Superior temporal gyrus (tissue), 1 donor: ENCODE measurements around the gene MAML3.

Experiments
- DNase-seq: peaks from one replicate; pipeline ENCODE4 v3.0.0-alpha.2; 2016; ENCODE audit errors: extremely low spot score

MAML3 gene

DNA sequence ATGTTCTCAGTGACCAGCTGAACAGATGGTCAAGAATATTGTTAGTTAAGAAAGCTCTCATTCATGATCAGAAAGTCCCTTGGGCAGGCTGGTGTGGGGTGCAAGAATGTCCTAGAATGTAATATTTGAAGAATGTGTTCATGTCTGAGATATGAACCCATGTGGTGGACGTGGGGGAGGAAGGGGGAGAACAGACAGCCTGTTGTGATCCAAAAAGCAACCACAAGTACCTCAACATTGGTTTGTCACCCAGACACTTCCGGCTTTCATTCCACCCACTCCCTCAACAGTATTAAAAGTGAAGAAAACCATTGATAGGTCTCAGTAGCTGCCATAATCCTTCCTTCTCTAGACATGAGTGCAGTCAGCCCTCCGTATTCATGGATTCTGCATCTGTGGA is 82.2 kb downstream of the MAML3 start:
- no peak for DNase-seq

DNA sequence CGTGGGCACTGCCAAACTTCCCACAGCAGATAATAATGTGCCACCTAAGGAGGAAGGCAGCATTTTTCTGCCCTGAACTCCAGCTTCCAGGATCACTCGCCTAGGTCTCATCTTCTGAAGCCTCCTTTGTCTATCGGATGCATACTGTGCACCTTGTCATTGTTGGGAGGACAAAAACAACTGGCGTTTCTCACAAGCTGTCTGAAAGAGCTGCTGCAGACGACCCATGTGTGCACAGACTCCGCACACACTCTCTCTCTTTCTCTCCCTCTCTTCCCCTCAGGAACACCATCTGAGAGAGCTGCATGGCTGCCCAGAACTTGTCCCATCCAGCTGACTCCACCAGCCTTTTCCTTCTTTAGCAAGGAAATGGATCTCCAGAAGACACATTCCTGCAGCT is 83.0 kb downstream of the MAML3 start:
- DNase-seq, result no peak

DNA sequence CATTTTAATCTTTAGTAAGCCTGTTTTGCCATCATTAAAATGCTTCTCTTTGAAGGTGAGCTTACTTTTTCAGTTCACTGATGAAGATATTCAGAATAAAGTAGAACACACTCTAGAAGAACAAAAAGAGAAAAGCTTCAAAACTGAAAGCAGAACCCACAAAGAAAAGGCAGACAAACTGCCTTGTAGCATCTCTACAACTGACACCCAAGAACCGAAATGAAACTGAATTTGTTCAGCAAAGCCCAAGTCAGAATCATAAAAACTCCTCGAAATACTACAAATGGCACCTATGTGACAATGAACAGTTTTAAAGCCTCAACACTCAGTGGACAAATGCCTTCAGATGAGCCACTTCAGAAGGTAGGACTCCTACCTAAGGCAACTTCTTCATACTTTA is 83.6 kb downstream of the MAML3 start:
- DNase-seq, result no peak

DNA sequence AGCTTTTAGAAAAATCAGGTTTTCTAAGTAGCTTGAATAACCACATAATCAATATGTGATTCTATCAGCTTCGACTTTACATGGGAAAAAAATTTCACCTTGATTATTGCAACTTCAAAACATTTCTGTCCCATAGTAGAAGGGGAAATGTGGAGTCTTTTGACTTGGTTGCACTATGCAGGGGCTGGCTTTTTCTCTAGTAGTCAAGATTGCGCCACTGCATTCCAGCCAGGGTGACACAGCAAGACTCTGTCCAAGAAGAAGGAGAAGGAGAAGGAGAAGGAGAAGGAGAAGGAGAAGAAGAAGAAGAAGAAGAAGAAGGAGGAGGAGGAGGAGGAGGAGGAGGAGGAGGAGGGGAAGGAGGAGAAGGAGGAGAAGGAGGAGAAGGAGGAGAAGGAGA is 84.9 kb downstream of the MAML3 start:
- no peak for DNase-seq

DNA sequence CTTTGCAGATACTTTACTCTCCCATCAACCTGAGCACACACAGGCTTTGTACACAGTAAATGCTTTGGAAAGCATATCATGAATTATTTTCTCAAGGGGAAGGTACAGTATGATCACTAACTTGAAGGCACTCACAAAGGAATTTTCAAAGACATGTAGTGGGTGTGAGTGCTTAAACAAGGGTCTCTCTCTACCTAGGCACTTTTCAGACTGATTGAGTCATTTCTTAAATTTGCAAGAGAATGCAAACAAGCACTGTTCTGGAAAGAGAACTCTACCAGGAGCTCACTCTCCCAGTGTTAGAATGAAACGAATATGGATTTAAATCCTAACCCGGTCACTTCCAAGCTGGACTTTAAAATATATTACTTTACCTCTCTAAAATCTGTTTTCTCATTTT is 85.7 kb downstream of the MAML3 start:
- DNase-seq, result no peak

DNA sequence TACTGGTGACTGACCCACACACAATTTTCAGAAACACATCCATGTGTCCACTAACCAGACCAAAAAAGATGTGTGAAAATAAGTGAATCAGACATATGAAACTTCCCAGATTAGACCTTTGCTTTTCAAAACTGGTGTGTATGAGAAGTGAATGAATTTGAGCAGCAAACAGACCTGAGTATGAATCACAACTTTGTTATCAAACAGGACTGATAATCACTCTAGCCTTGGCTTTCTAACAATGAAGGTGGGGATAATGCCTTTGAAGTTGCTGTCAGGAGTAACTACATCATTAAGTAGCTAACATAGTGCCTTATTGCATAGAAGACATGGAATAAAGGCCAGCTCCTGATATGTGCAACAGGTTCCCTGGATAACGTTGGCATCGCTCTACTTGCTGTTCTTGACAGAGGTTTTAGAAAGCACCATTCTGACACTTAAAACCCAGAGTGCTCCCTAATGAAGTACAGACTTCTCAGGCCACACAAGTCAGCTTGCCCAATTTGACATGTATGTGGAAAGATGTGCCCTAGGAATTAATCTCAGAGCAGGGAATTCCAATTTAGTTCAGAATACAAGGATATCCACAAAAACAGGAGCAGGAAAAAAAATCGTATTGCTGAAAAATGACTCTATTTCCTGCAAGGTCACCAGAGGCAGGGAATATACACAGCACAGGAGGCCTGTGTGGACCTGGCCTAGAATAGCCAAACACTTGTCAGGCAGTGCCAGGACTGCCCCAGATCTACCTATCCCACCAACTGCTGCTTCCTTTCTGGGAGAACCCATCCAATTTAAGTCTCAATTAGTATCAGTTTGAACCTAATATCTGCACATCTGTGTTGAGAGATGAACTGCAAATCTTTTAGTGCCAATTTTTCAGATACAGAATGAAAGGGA is 87.7 kb downstream of the MAML3 start:
- DNase-seq, result no peak

DNA sequence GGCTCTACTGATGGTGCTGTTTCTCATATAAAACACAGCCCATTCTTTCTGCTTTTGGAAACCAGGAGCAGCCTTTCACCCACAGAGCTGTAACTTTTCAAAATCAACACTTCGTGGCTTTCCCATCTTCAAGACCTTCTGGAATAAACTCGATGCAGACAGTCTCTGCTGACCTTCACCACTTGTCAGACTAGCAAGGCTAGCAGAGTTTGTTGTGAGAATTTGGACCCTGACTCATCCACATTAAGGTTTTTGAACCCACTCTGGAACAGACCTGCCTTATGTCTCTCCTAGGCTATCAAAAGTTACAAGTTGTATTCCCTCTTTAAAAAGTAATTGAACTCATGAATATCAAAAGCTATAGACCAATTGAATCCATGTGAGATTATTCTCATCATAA is 88.6 kb downstream of the MAML3 start:
- no peak for DNase-seq

DNA sequence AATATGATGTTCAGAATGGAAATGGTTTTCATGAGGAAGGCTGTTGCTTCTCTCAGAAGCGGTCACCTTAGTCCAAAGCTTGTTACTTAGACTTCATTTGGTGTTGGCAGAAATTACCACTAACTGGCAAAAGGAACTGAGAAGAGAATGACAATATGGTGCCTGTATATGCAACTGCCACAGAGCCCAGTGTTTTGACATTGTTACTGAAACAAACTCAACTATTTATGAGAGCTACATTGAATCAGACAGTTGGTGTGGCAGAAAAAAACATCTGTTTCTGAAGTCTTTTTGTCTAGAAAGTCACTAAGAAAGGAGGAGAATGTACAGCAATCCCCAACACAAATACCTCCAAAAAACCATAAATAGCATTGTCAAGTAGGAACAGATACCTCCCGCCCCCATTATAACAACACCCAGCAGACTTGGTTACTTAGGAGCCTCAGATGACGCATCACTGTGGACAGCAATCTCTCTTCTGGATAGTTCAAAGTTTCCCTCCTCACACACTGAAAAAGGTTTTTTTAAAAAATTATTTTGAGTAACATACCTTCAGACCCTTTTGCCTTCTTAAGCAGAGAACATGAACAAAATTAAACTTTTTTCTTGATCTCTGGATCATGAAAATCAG is 92.2 kb downstream of the MAML3 start:
- DNase-seq, result no peak

DNA sequence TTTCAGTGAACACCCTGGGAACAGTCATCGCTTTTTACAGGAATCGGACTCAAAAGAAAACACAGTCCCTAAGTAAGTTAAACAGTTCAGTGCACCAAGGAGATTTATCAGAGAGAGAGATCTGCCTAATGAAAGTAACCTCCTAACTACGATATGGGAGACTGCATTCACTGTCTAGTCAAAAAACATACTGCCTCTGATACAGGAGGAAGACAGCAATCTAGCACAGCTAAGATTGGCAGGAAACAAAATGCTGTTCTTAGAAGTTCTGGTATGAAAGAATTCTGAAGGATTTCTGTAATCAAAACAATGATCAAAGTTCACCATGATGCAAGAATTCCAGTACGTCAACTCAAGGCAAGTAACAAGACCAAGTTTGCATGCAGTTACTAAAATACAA is 92.8 kb downstream of the MAML3 start:
- DNase-seq, result no peak

DNA sequence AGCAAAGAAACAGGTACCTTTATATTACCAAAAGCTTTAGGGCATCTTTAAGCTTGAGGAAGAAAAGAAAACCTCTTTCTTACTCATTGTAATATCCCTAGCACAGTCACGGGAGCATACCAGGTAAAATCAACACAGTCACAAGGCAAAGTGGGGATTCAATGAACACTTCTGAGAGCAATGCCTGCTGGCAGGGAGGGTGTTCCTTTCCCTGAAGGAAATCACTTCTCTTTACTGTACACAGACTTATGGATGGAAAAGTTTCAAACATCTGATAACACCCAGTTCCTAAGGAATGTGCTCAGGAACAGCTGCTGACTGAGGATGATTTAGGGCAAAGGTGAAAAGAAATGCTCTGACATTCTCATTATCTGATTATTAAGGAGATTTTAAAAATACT is 94.8 kb downstream of the MAML3 start:
- DNase-seq, result no peak

DNA sequence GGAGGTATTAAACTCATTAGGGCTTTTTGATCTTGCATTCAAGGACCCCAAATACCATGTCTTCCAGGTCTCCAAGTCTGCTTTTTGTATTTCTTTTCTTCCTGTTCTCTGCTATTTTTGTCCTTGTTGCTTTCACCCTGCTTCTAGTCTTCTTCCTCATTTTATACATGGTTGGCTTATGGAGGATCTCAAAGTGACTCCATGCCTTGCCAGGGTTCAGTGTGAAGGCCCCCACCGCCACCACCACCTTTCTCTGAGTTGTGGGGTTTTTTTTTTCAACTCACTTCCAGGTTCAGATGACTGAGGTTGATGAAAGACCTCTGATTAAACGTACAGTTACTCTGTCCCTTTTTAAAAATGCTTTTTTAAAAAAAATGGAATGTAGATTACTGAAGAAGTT is 96.3 kb downstream of the MAML3 start:
- DNase-seq, result no peak

DNA sequence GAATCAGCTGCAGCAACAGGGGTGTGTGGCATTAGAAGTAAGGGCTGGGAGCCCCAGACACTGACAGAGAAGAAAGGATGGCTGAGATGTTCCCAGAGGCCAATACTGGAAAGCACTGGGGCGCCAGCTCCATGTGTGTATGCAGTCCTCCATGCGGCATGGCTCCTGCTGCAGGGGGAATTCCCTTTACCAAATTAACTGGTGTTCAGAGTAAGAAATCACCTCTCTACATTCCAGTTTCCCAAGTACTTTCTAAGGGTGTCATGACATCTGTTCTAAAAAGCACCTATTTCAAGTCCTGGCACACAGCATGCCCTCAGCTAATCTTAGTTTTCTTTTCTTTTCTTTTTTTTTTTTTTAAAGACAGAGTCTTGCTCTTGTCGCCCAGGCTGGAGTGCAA is 98.0 kb downstream of the MAML3 start:
- DNase-seq, result no peak

DNA sequence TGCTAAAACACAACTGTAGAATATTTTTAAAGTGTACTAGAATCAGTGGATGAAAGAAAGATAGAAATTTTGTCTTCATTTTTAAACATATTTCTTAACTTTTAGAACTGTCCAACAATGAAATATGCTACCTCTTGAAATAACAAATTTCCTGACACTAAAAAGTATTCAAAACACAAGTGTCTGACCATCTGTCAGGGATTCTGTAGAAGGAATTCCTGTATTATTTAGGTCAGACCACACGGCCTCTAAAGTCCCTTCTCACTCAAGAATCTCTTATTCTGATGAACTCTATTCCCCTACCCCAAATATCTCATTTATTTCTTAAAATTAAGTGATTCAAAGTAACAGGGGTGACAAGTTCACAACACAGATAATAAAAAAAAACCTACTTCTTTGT is 99.1 kb downstream of the MAML3 start:
- no peak for DNase-seq

DNA sequence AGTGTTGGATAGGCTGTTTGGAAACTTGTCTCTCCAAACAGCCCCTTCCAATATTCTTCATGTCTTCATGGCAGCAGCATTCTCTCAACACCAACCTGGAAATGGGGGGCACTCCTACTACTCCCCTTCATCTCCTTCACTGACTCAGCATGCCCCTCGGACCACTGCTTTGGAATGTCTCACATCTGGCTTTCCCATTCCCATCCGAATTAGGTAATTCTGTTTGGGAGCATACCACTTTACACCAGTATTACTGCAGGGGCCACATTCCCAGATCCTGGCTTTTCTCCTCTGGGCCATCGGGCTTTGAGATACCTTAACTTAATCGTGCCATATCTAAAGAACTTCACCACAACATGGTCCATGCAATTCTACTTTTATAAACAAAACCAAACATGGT is 100.8 kb downstream of the MAML3 start:
- DNase-seq, result no peak

DNA sequence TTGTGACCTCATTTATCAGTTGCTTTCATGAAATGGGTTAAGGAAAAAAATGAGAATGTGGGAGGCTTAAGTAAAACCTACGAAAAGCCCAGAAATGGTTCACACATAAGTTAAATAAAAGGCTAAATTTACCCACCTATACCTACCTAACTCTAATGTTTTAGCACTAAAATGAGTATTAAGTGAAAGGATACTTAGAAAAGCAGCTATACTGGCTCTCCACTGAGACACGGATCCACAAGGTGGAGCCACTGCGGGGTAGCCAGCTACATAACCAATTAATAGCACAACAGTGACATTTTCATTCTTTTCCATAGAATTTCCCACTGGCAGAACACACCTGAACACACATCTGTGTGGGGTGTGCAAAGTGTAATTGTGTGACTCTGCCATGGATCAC is 101.9 kb downstream of the MAML3 start:
- peak; percentile 73 for DNase-seq

DNA sequence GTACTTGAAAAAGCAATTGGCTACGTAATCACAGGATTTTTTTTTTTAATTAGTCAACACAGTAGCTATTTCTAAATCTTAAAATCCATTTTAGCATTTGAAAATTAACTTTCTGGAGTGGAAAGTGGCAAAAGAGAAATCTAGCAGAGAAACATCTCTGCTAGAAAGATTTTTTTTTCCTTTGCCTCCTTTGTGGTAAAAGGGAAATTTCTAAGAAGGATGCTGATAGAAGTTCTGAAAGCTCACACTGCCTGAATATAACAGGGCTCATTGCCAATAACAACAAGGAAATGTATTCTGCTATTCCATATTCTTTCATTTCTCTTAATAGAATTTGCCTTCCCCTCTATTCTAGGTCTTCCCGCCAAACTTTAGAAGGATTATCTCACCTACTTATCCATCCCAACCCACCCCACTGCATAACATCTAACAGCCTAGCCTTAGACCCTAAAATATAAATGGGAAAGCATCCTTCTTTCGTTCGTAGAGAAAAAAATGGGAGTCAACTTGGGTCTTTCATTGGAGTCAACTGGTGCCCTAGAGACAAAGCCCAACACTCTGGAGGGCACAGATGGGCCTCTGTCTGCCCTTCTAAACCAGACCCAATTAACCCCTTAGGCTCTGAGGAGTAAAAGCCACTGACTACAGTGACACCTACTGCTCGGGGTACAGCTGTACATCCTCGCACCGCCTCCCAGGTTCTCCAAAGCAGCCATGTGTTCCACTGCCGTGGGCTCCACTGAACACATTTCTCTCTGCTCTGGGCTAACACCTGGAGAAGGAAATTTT is 103.9 kb downstream of the MAML3 start:
- peak; percentile 51 for DNase-seq

DNA sequence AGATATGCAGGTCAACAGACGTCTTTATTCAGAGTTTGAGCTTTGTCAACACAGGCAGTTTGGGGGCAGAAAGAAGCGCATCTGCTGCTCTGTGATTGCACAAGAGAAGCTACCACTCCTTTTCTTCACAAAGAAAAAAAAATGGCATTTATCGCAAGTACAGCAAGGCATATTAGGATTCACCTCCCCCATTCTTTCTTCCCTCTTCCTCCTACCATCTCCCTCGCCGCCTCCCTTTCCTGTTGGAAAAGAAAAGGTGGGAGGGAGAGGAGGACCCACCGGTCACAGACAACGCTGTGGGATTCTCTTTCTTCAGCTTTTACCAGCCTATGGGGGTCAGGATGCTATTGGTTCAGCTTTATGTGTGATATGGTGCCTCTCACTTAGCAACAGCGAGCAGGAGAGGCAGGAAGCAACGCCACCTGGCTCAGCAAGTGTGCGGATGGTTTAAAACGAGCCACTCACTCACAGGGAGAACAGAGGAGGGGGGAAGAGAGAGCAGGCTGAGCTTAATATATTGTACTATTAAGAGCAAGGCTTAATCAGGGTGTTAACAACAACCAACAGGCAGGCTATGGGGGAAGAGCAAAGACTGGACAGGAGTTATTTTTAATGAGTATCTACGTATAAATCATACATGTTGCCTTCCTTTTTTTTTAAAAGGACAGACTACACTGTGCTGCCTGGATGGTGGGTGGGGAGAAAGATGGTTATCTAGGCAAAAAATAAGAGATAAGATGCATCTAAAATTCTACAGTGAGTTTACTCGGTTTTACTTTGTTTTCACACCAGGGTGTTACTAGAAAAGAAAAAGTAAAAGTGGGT is 104.7 kb downstream of the MAML3 start:
- peak; percentile 65 for DNase-seq

DNA sequence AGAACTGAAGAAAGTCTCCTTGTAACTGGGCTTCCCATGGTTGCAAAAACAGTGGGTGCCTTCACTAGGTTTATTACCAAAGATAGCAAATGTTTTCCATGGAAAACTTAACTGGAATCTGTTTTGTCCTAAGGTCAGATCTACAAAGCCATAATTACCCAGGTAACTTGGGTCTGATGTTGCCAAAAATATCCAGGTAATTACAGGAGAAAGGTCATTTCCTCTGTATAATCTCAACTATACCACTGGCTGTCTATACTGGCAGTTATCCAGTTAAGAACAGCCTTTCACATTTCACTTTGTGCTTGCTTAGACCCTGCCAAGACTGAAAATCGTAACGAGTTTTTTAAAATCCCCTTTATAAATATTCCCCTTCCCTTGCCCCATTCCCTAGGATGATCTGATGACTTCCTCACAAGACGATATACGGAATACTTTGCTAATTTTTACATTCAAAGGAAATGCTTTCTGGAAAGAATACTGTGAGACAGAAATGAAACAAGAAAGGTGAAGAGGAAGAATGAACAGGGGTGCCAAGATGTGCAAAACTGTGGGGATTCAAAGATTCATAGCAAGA is 105.5 kb downstream of the MAML3 start:
- DNase-seq, result no peak

DNA sequence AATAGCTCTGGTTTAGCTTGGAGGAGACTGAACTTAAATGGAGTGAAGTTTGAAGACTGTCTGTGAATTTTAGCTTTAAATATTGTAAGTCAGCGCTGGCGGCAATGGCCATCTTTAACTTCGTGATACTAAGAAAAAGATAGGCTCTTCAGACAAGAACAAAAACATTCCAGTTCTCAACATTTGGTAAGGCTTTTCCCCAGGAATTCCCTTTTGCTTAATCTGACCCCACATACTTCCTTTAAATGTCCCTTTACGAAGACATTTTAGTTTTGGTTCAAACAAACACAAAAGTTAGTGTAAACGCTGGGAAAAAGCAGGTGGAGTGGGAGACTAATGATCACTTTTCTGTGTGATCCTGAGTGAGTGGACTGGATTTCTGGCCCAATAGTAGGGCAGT is 106.2 kb downstream of the MAML3 start:
- no peak for DNase-seq

DNA sequence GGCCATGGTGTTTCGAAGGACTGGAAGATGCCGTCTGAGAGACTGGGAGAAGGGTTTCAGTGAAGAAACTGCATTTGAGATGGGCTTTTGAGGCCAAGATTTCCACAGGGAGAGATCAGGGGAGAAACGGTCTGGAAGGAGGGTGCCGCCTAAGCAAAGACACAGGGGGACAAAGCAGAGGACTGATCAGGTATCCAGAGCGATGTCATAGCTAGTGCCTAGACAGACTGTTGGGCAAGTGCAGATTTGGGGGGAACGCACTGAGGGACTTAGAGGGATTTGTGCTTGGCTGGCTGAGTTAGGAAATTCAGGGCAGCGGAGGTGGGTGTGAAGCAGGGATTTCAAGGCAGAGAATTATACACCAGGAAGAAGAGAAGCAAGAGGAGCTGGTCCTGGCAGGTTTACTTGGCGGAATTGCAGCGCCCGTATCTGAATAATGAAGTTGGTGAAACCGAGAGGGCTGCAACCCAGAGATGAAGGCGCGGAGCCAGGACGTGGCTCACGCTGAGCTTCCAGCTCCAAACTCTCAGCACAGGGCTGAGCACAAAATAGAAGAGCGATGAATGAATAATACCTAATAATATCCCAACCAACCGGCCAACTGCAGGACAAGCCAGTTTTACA is 106.9 kb downstream of the MAML3 start:
- peak; percentile 38 for DNase-seq

DNA sequence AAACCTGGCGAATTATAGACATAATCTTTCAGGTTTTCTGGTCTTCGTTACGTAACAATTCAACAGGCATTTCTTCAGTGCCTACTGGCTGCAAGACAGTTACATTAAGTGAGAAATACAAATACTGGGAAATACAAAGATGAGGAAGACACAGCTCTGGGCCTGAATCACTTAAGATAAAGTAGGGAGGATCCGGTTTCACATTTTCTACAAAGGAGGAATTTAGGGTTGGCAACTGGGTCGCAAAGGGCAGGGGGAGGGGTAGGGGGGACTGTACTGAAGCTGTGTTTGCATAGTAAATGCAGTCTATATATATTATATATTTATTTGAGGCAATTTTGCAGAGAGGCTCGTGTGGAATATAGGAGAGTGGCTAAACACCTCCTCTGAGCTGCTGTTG is 107.4 kb downstream of the MAML3 start:
- no peak for DNase-seq
